PC-3 (cell line): ENCODE measurements around the gene NPHP1. TPM values are rescaled to one million over a fixed set of nuclear protein-coding genes. Genes with fewer than 3 reads are reported as not detected.

Experiments
- ATAC-seq: fragments of 200-7000 bp; cut with Tn5 transposase; 2 replicates; pipeline ENCODE4 v1.9.1; 2020; ENCODE audit warnings: mild to moderate bottlenecking, moderate library complexity
- BruUV-seq: library from RNA; stranded (reverse); fragments of 400-500 nt; replicated peaks from 2 replicates; lab custom pipeline; 2021; lab: Mats Ljungman, UMichigan
- CTCF ChIA-PET: fragments of 300-600 bp; sonication (Branson Sonifier 250); formaldehyde crosslinking; loops from one replicate; lab custom pipeline; 2022; ENCODE audit warnings: antibody characterized with exemption; lab: Charles Lee
- POLR2A ChIA-PET: fragments of 300-600 bp; sonication (Branson Sonifier 250); formaldehyde crosslinking; loops from one replicate; lab custom pipeline; 2022; ENCODE audit warnings: antibody characterized with exemption; ENCODE audit not compliant: unreplicated experiment; lab: Charles Lee
- DNase-seq: peaks from one replicate; pipeline ENCODE4 v3.0.0-alpha.2; 2015
- H2AFZ ChIP-seq: fragments of 300-600 bp; sonication (generic); 2 replicates; pipeline ENCODE4 v1.6.0; 2016; ENCODE audit warnings: antibody characterized with exemption, low read length
- H3F3A ChIP-seq: fragments of 300-600 bp; sonication (generic); one replicate; pipeline ENCODE4 v1.6.0; 2017; ENCODE audit warnings: antibody characterized with exemption, low read length, control low read depth, mild to moderate bottlenecking; ENCODE audit not compliant: unreplicated experiment
- H3K27ac ChIP-seq: fragments of 300-600 bp; sonication (generic); 2 replicates; pipeline ENCODE4 v1.5.1; 2016; ENCODE audit warnings: mild to moderate bottlenecking, low read length
- H3K27me3 ChIP-seq: fragments of 300-600 bp; sonication (generic); 2 replicates; pipeline ENCODE4 v1.6.1; 2016; ENCODE audit warnings: low read length, mixed read lengths
- H3K36me3 ChIP-seq: fragments of 300-600 bp; sonication (generic); 2 replicates; pipeline ENCODE4 v1.6.1; 2016; ENCODE audit warnings: low read depth, mixed run types, low read length, mixed read lengths
- H3K4me1 ChIP-seq: fragments of 300-600 bp; sonication (generic); 2 replicates; pipeline ENCODE4 v1.5.1; 2016; ENCODE audit warnings: low read length; ENCODE audit not compliant: insufficient read depth
- H3K4me2 ChIP-seq: fragments of 300-600 bp; sonication (generic); 2 replicates; pipeline ENCODE4 v1.6.0; 2016; ENCODE audit warnings: low read length
- H3K4me3 ChIP-seq: fragments of 300-600 bp; sonication (generic); 2 replicates; pipeline ENCODE4 v1.5.1; 2016; ENCODE audit warnings: mild to moderate bottlenecking, low read length, mixed read lengths
- H3K79me2 ChIP-seq: fragments of 300-600 bp; sonication (generic); 2 replicates; pipeline ENCODE4 v1.6.1; 2017; ENCODE audit warnings: low read length, mixed read lengths
- H3K9ac ChIP-seq: fragments of 300-600 bp; sonication (generic); 2 replicates; pipeline ENCODE4 v1.6.0; 2016; ENCODE audit warnings: mild to moderate bottlenecking, low read length
- H3K9me2 ChIP-seq: fragments of 300-600 bp; sonication (generic); replicated peaks from 2 replicates; pipeline ENCODE4 v1.6.1; 2016; ENCODE audit warnings: mixed run types, low read length, mixed read lengths
- H3K9me3 ChIP-seq: fragments of 300-600 bp; sonication (generic); 2 replicates; pipeline ENCODE4 v1.6.1; 2016; ENCODE audit warnings: low read length, mixed read lengths
- H4K20me1 ChIP-seq: fragments of 300-600 bp; sonication (generic); 2 replicates; pipeline ENCODE4 v1.6.1; 2016; ENCODE audit warnings: low read length, mixed read lengths
- CTCF ChIP-seq: fragments of 300-600 bp; sonication (generic); conservative IDR thresholded peaks from 2 replicates; pipeline ENCODE4 v1.5.1; 2017; ENCODE audit warnings: antibody characterized with exemption, low read depth, mild to moderate bottlenecking, low read length
- EZH2 ChIP-seq: fragments of 300-600 bp; sonication (generic); IDR thresholded peaks from one replicate; pipeline ENCODE4 v1.6.1; 2017; ENCODE audit warnings: antibody characterized with exemption, mild to moderate bottlenecking, low read length; ENCODE audit not compliant: unreplicated experiment
- EZH2phosphoT487 ChIP-seq: fragments of 300-600 bp; sonication (generic); IDR thresholded peaks from 2 replicates; pipeline ENCODE4 v1.6.1; 2018; ENCODE audit warnings: mild to moderate bottlenecking, antibody characterized with exemption, low read length, borderline replicate concordance
- intact Hi-C: fragments of 100-400 bp; cut with micrococcal nuclease; formaldehyde crosslinking; loops from 2 replicates; pipeline ENCODE4 v1.9.0; 2023
- total RNA-seq: library from RNA; depleted of rRNA; stranded (reverse); fragments of >200 nt; gene quantifications from 2 replicates; pipeline ENCODE4 v1.2.3, GENCODE V29; 2014

Gene NPHP1
- total RNA-seq, 1 experiment from 2014 or later = 4.2 TPM

- no peaks in the 10 kb centered on the region for H3K9me3 ChIP-seq
- H3F3A ChIP-seq = no peaks in the 10 kb centered on the region
- intact Hi-C loops = no loop called here
- no TSS peak for BruUV-seq
- ChIA-PET POLR2A (no interaction called here), CTCF (no interaction called here)
- no peaks in the 10 kb centered on the region for H3K9me2 ChIP-seq
- no peaks in the 10 kb centered on the region for H3K79me2 ChIP-seq
- H3K4me1 ChIP-seq = no peaks in the 10 kb centered on the region
- H3K36me3 ChIP-seq = no peaks in the 10 kb centered on the region
- no peak overlapping the region for H2AFZ ChIP-seq
- H3K4me3 ChIP-seq = no peak overlapping the region
- H3K27me3 ChIP-seq = no peaks in the 10 kb centered on the region
- no peak overlapping the region for H3K4me2 ChIP-seq
- H4K20me1 ChIP-seq = no peaks in the 10 kb centered on the region
- TF ChIP-seq EZH2 (no peak), EZH2phosphoT487 (no peak), CTCF (no peak)
- no peak overlapping the region for H3K9ac ChIP-seq
- no peak for DNase-seq
- no peak overlapping the region for H3K27ac ChIP-seq
- no peak for ATAC-seq
Observed at GRCh38 chr2:110140401-110140800, 64.4 kb downstream of the NPHP1 start.

- Histone ChIP-seq H3K4me3 (no peak overlapping the region), H3F3A (no peaks in the 10 kb centered on the region), H3K4me1 (no peaks in the 10 kb centered on the region), H3K27ac (no peak overlapping the region), H3K4me2 (no peak overlapping the region), H4K20me1 (no peaks in the 10 kb centered on the region), H3K9ac (no peak overlapping the region), H3K36me3 (no peaks in the 10 kb centered on the region), H3K9me3 (0 out of 2 replicates have a peak, but pooled peaks cover 7% of the 10 kb centered on the region), H3K9me2 (no peaks in the 10 kb centered on the region), H3K27me3 (no peaks in the 10 kb centered on the region), H2AFZ (no peak overlapping the region), H3K79me2 (no peaks in the 10 kb centered on the region)
- ATAC-seq (no peak), DNase-seq (no peak)
- TF ChIP-seq EZH2phosphoT487 (no peak), EZH2 (no peak), CTCF (no peak)
- BruUV-seq = no TSS peak
- ChIA-PET CTCF (no interaction called here), POLR2A (no interaction called here)
- intact Hi-C loops = no loop called here
Observed at GRCh38 chr2:110134025-110134424, 70.8 kb downstream of the NPHP1 start.

- H3F3A ChIP-seq = no peaks in the 10 kb centered on the region
- H3K4me1 ChIP-seq = no peaks in the 10 kb centered on the region
- H3K9me2 ChIP-seq = no peaks in the 10 kb centered on the region
- TF ChIP-seq EZH2 (no peak), CTCF (no peak), EZH2phosphoT487 (no peak)
- H3K9ac ChIP-seq = no peak overlapping the region
- ATAC-seq = no peak
- no TSS peak for BruUV-seq
- no peaks in the 10 kb centered on the region for H3K27me3 ChIP-seq
- no peaks in the 10 kb centered on the region for H3K36me3 ChIP-seq
- H3K4me3 ChIP-seq = no peak overlapping the region
- H3K79me2 ChIP-seq = no peaks in the 10 kb centered on the region
- H3K9me3 ChIP-seq = 0 out of 2 replicates have a peak, but pooled peaks cover 7% of the 10 kb centered on the region
- no peak overlapping the region for H3K27ac ChIP-seq
- intact Hi-C loops = no loop called here
- POLR2A ChIA-PET = no interaction called here
- no peaks in the 10 kb centered on the region for H4K20me1 ChIP-seq
- CTCF ChIA-PET = no interaction called here
- H2AFZ ChIP-seq = no peak overlapping the region
- H3K4me2 ChIP-seq = no peak overlapping the region
- no peak for DNase-seq
Observed at GRCh38 chr2:110131166-110131565, 73.6 kb downstream of the NPHP1 start.
